ENCODE measurements around the gene RRM2.

DNA sequence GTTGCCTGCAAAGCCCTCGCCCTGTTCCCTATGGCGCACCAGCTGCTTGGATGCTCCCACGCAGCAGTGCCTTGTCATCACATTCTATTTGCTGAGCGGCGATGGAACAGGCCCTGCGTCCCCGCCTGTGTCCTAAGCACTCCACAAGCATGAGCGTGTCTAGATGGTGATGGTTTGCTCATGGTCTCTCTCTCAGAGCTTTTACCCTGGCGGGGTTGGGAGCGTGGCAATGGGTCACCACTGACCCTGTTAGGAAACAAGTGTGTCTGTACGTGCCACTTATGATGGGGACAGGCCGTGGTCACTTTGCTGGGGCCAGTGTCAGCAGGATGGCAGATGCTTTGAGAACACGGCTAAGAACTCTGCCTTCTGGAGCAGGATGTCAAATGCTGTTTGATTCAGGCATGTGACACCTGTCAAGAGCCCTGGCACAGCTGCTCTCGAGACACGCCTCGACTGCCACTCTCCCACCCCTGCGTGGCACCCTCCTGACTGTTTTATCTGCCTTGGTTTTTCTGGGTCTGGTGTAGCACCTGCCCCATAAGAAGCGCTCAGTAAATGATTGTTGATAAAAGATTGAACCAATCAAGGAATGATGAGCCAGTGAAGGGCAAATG, 44.2 kb downstream of the RRM2 start:
- TF ChIP-seq, protein P1, sequence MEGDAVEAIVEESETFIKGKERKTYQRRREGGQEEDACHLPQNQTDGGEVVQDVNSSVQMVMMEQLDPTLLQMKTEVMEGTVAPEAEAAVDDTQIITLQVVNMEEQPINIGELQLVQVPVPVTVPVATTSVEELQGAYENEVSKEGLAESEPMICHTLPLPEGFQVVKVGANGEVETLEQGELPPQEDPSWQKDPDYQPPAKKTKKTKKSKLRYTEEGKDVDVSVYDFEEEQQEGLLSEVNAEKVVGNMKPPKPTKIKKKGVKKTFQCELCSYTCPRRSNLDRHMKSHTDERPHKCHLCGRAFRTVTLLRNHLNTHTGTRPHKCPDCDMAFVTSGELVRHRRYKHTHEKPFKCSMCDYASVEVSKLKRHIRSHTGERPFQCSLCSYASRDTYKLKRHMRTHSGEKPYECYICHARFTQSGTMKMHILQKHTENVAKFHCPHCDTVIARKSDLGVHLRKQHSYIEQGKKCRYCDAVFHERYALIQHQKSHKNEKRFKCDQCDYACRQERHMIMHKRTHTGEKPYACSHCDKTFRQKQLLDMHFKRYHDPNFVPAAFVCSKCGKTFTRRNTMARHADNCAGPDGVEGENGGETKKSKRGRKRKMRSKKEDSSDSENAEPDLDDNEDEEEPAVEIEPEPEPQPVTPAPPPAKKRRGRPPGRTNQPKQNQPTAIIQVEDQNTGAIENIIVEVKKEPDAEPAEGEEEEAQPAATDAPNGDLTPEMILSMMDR (IDR thresholded peaks at IDR 0.05): no peak
- no peak for TF ChIP-seq HOXA7 (CRISPR knock-in tag; IDR thresholded peaks at IDR 0.05)
- TF ChIP-seq HDAC2 (IDR thresholded peaks at IDR 0.05): no peak
- no peak for TF ChIP-seq RAD21 (conservative IDR thresholded peaks at IDR 0.05 in 1 of 2, IDR thresholded peaks at IDR 0.05 in 1 of 2)
- no peak for TF ChIP-seq SMC3 (IDR thresholded peaks at IDR 0.05)
- TF ChIP-seq CHD2 (IDR thresholded peaks at IDR 0.05; ENCODE audit: low read length, partially characterized antibody): no peak
- TF ChIP-seq SREBF2 (IDR thresholded peaks at IDR 0.05): no peak
- TF ChIP-seq, protein P2, sequence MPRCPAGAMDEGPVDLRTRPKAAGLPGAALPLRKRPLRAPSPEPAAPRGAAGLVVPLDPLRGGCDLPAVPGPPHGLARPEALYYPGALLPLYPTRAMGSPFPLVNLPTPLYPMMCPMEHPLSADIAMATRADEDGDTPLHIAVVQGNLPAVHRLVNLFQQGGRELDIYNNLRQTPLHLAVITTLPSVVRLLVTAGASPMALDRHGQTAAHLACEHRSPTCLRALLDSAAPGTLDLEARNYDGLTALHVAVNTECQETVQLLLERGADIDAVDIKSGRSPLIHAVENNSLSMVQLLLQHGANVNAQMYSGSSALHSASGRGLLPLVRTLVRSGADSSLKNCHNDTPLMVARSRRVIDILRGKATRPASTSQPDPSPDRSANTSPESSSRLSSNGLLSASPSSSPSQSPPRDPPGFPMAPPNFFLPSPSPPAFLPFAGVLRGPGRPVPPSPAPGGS (IDR thresholded peaks at IDR 0.05): no peak
- TF ChIP-seq CEBPB (IDR thresholded peaks at IDR 0.05): no peak
- no peak for TF ChIP-seq POLR2A (IDR thresholded peaks at IDR 0.05; ENCODE audit: low read length)

Measured in A549 (cell line).